Posterior cingulate gyrus (tissue), 11 donors: ENCODE data around the gene TBKBP1.

Experiments
- DNase-seq, 10 donors: peaks; one replicate each; pipeline versions ENCODE4 v3.0.0 to v3.0.0-alpha.2; 2020 to 2021; ENCODE audit warnings: mixed read lengths in 3 of 10
- intact Hi-C: fragments of 100-400 bp; cut with DNase I; formaldehyde crosslinking; loops from one replicate; pipeline ENCODE4 v1.15.1; 2023

Gene TBKBP1

GRCh38 chr17:47709594-47709993 is 15.6 kb downstream of the TBKBP1 start:
- DNase-seq = no peak
- intact Hi-C loops = no loop called here

- intact Hi-C loops = no loop called here
- DNase-seq = no peak
These were observed 17.6 kb downstream of the TBKBP1 start for GRCh38 chr17:47711366-47712099.

- intact Hi-C loops = no loop called here
- no peak for DNase-seq
These were observed 18.5 kb downstream of the TBKBP1 start for GRCh38 chr17:47712330-47713023.

GRCh38 chr17:47713980-47714700 is 20.2 kb downstream of the TBKBP1 start:
- DNase-seq = no peak
- intact Hi-C loops = no loop called here

GRCh38 chr17:47714773-47715396 is 20.9 kb downstream of the TBKBP1 start:
- intact Hi-C loops = no loop called here
- DNase-seq = no peak

GRCh38 chr17:47715669-47716325 is 21.8 kb downstream of the TBKBP1 start:
- intact Hi-C loops = loop anchor here (2.0 kb wide), 1 partner anchor 25 kb away; no protein-coding TSS in a partner anchor
- no peak for DNase-seq

- intact Hi-C loops = loop anchor here (2.0 kb wide), 1 partner anchor 24 kb away; no protein-coding TSS in a partner anchor
- no peak for DNase-seq
These were observed 22.4 kb downstream of the TBKBP1 start for GRCh38 chr17:47716375-47716774.

- intact Hi-C loops = loop anchor here (2.0 kb wide), 1 partner anchor 24 kb away; no protein-coding TSS in a partner anchor
- no peak for DNase-seq
These were observed 23.3 kb downstream of the TBKBP1 start for GRCh38 chr17:47717261-47717697.

- no peak for DNase-seq
- intact Hi-C loops = loop anchor here (2.0 kb wide), 1 partner anchor 23 kb away; no protein-coding TSS in a partner anchor
These were observed 24.1 kb downstream of the TBKBP1 start for GRCh38 chr17:47717979-47718621.

GRCh38 chr17:47718634-47719405 is 24.9 kb downstream of the TBKBP1 start:
- intact Hi-C loops = no loop called here
- DNase-seq = no peak

- intact Hi-C loops = no loop called here
- no peak for DNase-seq
These were observed 25.6 kb downstream of the TBKBP1 start for GRCh38 chr17:47719411-47720152.

- DNase-seq = no peak
- intact Hi-C loops = no loop called here
These were observed 26.2 kb downstream of the TBKBP1 start for GRCh38 chr17:47720196-47720595.

GRCh38 chr17:47720754-47721533 is 27.0 kb downstream of the TBKBP1 start:
- intact Hi-C loops = no loop called here
- DNase-seq = no peak

GRCh38 chr17:47721725-47722124 is 27.8 kb downstream of the TBKBP1 start:
- DNase-seq = no peak
- intact Hi-C loops = no loop called here

GRCh38 chr17:47724705-47725104 is 30.7 kb downstream of the TBKBP1 start:
- intact Hi-C loops = no loop called here
- no peak for DNase-seq

- DNase-seq = peak in 3 of 10 donors; percentile 6 to 41 (median 11)
- intact Hi-C loops = no loop called here
These were observed 31.6 kb downstream of the TBKBP1 start for GRCh38 chr17:47725446-47726111.
